C1 segment of cervical spinal cord (tissue), 14 donors: Measurements from ENCODE around the gene WNT9B.

ENCODE experiments used
- DNase-seq, 14 donors: peaks; one replicate each; lab custom pipeline; 2025; lab: John Stamatoyannopoulos, UW

The WNT9B gene

DNA sequence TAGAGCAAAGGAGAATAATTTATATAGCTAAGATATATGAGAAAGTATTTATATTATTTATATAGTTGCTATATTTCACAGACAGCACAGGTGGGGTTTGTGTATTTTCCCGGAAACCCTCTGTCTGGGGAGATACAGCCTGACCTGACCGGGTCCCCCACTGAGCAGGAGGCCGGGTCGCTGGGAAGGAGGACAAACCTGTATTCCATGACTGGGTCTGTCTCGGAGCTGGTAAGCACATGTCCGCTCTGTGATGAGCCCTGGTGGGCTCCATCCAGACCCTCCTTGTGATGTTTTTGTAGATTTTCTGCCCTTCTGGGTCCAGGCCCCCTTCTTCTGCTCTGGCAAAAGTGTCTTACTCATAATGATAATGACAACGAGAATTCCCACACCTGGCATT is 27.7 kb downstream of the WNT9B start:
- DNase-seq = no peak

DNA sequence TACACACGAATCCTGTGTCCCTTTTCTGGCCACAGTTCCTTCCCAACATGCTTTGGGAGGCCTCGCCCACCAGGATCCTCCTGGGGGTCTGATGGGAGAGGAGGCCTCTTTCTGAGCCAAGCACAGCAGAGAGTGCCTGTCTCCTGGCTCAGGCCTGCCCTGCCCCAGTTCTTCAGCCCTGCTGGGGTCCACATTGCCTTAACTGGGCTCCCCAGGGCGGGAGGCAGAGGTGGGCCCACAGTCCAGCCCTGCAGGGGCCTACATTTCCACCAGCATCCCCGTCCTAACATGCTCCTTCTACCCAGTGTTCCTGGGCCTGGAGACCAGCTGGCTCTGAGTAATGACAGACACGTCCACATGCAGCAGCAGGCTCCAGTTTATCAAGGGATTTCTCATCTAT is 29.6 kb downstream of the WNT9B start:
- DNase-seq = no peak

DNA sequence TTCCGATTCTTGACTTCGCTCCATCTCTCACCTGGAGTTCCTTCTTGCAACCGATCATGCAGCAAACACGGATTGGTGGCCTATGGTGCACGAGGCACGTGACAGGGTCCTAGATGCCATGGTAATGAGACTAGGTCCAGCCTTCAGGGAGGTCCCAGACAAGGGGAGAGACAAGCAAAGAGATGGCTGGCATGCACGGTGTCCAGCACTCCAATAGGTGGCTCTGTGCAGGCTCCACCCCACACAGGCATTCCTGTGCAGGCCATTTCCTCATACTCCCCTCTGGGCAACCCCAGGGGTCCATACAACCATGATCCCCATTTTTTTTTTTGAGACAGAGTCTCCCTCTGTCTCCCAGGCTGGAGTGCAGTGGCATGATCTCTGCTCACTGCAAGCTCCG is 31.3 kb downstream of the WNT9B start:
- no peak for DNase-seq

DNA sequence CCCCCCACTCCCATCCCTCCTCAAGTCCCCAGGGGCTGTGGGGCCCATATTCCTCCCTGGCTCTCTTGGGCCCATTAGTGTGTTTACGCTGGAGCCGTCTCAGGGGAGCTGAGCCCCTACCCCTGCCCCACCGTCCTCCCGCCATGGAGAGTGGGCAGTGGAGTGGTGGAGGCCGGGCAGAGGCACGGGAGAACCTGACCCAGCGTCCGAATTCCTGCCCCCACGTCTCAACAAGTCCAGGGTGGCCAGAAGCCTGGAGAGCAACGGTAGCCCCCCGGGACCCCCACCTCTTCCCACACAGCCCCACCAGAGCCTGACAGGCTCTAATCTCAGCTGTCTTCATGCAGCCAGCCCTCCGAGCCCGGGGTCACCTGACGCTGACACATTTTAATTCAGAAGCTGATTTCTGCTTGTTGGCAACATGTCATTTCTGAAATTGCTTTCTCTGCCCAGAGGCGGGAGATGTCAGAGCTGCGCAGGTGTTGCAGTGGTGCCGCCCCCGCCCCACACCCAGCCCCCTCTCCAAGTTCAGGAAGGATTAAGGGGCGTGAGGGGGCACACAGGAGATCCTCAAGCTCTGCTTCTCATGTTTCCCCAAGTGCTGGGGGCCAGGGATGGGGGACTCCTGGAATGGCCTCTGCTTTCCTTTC is 32.6 kb downstream of the WNT9B start:
- no peak for DNase-seq

- DNase-seq = no peak
Measured at GRCh38 chr17:46884552-46884951, 33.2 kb downstream of the WNT9B start.

DNA sequence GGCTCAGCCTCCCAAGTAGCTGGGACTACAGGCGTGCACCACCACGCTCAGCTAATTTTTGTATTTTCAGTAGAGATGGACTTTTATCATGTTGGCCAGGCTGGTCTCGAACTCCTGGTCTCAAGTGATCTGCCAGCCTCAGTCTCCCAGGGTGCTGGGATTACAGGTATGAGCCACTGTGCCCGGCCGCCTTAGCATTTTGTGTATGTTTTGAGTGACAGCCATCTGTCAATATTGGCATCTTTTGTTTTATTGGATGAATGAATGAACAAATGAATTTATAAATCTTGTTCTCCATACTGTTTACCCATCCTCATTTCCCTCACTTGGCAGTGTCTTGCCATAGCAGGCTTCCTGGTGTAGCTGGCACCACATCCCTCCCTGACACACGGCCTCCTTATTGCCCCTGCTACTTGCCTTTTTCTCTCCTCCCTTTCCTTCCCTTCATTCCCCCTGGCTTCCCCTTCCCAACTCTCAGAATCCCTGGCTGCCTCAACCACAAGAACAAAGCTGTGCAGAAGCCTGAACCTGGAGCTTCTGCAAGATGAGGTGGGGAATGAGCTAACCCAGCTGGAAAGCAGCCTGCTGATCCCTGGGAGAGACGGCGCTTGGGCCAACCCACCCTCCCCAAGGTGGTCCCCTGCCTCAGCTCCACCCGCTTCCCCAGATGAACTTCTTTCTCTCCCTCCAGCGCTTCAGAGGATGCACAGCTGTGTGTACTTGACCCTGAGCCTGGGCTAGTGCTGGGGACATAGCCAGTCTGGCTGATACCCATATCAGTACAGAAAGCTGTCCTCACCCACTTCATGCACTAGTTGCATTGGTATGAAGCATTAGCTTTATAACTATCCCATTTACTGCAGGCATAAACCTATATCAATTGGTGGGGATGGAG is 34.3 kb downstream of the WNT9B start:
- no peak for DNase-seq

DNA sequence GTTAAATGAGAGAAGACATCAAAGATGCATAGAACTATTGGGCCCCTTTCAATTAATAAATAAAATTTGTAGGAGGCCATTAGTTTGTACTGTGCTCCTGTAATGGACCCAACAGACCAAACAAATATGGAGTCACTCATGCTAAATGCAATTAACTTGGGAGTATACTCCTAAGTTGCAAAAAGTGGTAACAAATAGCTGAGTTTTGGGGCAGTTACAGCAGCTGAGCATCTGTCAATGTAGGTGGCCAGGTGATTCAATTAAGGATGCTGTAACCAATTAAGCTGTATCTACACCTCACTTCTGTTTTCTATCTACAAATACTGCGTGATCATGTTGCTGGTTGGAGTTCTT is 34.9 kb downstream of the WNT9B start:
- no peak for DNase-seq

- no peak for DNase-seq
Measured at GRCh38 chr17:46887717-46888116, 36.3 kb downstream of the WNT9B start.

DNA sequence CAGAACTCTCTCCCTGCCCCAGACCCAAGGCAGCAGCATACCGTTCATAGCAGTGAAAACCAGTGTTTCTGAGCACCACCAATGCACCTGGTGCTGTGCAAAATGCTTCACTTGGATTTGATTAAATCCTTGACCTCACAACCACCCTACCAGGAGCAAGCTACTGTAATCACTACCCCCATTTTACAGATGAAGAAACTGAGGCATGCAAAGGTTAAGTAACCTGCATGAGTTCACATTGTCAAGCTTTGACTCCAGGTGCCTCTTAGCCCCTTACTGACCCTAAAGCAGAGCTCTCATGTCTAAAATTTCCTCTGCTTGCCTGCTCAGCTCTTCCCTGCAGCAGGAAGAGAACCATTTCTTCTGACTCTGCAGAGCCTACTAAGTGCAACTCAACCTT is 37.3 kb downstream of the WNT9B start:
- DNase-seq = no peak

- no peak for DNase-seq
Measured at GRCh38 chr17:46889519-46889918, 38.1 kb downstream of the WNT9B start.

DNA sequence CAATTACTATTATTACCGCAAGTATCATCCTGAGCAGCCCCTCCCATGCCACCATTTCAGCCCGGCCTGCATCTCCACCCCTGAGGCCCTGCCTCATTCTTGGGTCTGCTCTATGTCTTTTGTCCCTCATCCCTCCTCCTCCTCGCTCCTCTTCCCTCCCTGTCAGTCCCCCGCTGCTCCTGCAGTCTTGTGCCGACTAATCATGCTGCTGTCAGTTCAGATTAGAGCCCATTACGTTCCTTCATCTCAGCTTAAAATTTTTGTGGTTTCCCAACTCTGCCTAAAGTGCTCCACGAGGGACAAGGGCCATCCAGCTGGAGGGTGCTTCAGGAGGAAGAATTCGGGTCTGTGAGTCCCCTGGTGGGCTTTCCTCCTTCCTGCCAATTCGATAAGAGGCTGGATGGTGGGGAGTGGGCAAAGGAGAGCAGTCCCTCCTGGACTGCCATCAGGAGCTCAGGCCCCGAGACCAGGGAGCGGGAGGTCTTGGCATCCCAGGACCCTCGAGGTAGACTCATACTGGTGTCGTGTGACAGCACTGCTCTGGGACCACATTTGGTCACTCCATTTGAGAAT is 38.7 kb downstream of the WNT9B start:
- DNase-seq = no peak

GRCh38 chr17:46890638-46891037 is 39.3 kb downstream of the WNT9B start:
- DNase-seq = no peak

- no peak for DNase-seq
Measured at GRCh38 chr17:46892192-46892703, 40.9 kb downstream of the WNT9B start.

GRCh38 chr17:46894024-46894423 is 42.6 kb downstream of the WNT9B start:
- DNase-seq = no peak

DNA sequence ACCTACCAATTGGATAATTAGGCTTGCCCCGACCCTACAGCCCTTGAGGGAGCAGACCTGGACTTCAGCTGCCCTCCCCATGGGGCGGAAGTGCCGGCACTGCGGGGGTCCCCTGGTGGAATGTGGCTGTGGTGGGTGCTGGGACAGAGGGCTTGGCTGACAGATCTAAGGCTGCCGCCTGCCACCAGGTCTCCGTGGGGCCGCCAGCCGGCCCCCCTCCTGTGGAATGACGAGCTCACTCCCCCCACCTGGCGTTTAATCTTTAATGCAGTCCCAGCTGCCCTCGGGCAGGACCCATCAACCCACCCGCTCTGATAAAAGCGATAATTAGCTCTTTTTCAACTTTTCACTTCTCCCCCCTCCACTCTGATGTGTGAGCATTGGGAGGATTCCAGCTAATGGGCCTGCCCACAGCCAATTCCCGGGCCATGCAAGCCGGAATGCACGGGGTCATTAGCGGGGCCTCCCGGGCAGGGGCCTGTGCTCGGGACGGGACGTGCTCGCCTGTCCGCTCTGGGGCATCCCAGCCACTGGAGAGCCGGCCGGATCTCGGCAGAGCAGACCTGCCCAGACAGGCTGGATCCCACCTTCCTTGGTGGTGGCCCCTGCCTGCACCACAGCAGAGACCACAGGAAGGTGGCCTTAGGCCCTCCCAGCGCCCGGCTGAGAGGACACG is 43.2 kb downstream of the WNT9B start:
- DNase-seq = no peak

- no peak for DNase-seq
Measured at GRCh38 chr17:46895171-46895570, 43.8 kb downstream of the WNT9B start.

GRCh38 chr17:46896991-46897390 is 45.6 kb downstream of the WNT9B start:
- DNase-seq = no peak

GRCh38 chr17:46898364-46898763 is 47.0 kb downstream of the WNT9B start:
- no peak for DNase-seq

- no peak for DNase-seq
Measured at GRCh38 chr17:46898860-46899259, 47.5 kb downstream of the WNT9B start.

- DNase-seq = no peak
Measured at GRCh38 chr17:46901291-46901690, 49.9 kb downstream of the WNT9B start.

GRCh38 chr17:46903762-46904672 is 52.6 kb downstream of the WNT9B start:
- no peak for DNase-seq
